SK-N-MC (cell line): ENCODE data around the gene IFT122.

Source experiments
- EZH2 ChIP-seq: fragments of 200-600 bp; sonication (generic); IDR thresholded peaks from one replicate; pipeline ENCODE4 v1.6.1; 2017; ENCODE audit warnings: antibody characterized with exemption
- POLR2AphosphoS5 ChIP-seq: IDR thresholded peaks from 2 replicates; pipeline ENCODE4 v1.6.1; 2012; ENCODE audit warnings: mild to moderate bottlenecking, low read depth, low read length, borderline replicate concordance

DNA sequence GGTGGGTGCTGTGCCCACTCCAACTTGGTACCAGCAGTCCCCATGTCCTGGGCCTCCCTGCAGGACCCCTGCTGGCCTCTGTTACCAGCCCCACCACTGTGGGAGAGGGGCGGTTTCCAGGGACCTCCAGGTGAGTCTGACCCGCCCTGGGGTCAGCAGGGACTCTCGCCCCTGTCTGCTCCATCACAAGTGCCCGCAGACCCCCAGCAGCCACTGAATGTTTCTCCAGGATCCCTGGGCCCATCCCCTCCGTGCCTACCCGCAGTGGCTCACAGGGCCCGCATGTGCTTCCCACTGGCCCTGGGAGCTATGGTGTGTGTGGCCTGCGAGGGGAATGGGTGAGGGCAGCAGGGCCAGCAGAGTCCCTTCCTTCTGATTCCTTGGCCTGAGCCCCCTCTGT is 78.6 kb downstream of the IFT122 start:
- TF ChIP-seq POLR2AphosphoS5 (no peak), EZH2 (no peak)
